Neural crest cell (in vitro differentiated cells): ENCODE measurements around the gene ST3GAL3. TPM values are rescaled to one million over a fixed set of nuclear protein-coding genes. Genes with fewer than 3 reads are reported as not detected.

Source experiments
- DNase-seq: peaks from one replicate; pipeline ENCODE4 v3.0.0; 2021; ENCODE audit warnings: low read depth, mixed read lengths, low spot score
- H3K27ac Mint-ChIP-seq: one replicate; pipeline ENCODE4 v1.8.0; 2021; ENCODE audit warnings: mild to moderate bottlenecking, mixed read lengths; ENCODE audit not compliant: unreplicated experiment
- H3K27me3 Mint-ChIP-seq: 2 replicates; pipeline ENCODE4 v1.8.0; 2021; ENCODE audit warnings: low read depth, mild to moderate bottlenecking, mixed read lengths
- H3K36me3 Mint-ChIP-seq: 2 replicates; pipeline ENCODE4 v1.8.0; 2021; ENCODE audit warnings: low read depth, mild to moderate bottlenecking, mixed read lengths
- H3K4me1 Mint-ChIP-seq: 2 replicates; pipeline ENCODE4 v1.8.0; 2021; ENCODE audit warnings: mixed read lengths
- H3K4me3 Mint-ChIP-seq: one replicate; pipeline ENCODE4 v1.8.0; 2021; ENCODE audit warnings: mild to moderate bottlenecking, mixed read lengths
- H3K9me3 Mint-ChIP-seq: 2 replicates; pipeline ENCODE4 v1.8.0; 2021; ENCODE audit warnings: mixed read lengths
- total RNA-seq: library from RNA; stranded (reverse); gene quantifications from 2 replicates; pipeline ENCODE4 v1.2.1, GENCODE V29; 2021
- TF ChIP-seq, protein P1 (sequence below): fragments of 200-600 bp; sonication (generic); conservative IDR thresholded peaks from 2 replicates; pipeline ENCODE4 v1.5.0; 2021; ENCODE audit warnings: antibody characterized with exemption, mild to moderate bottlenecking

The ST3GAL3 gene
- total RNA-seq, 1 donor from 2014 or later: 37.4 TPM

DNA sequence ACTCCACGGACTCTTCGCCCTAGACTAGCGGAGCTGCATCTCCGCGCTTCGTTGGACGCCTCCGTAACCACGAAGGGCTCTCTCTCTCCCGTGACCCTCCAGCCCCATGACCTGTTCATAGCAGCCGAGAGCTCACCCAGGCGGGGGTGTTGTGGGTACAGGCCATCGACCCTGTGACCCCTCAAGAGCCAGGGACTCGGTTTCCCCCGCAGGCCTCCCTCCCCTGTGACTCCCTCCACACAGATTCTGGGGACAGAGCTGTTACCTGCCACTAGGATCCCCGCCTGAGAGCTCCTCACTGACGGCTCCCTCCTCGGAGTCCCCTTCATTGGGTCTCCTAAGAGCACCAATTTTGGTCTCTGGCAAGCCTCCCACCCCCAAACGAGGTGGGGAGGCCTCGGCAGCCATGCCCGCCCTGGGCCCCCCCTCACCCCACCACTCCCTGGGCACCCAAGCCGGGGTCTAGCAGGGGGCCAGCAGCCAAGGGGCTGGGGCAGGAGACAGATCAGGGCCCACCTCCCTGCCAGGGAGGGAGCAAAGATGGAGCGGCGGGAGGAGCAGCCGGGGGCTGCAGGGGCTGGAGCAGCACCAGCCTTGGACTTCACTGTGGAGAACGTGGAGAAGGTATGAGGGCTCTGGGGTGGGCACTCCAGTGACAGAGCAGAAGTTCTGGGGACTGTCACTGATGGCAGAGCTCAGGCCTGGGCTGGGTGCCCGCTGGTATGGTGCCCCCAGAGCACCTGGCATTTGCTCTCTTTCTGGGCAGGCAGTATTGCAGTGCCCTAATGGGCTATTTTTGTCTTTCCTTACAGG, 239.9 kb downstream of the ST3GAL3 start:
- Mint-ChIP-seq H3K27ac (peak overlapping the region; percentile 99), H3K4me1 (peaks cover 33% of the 10 kb centered on the region), H3K36me3 (peaks cover 4% of the 10 kb centered on the region), H3K4me3 (peak overlapping the region; percentile 86), H3K9me3 (no peaks in the 10 kb centered on the region), H3K27me3 (no peaks in the 10 kb centered on the region)
- TF ChIP-seq, protein P1, sequence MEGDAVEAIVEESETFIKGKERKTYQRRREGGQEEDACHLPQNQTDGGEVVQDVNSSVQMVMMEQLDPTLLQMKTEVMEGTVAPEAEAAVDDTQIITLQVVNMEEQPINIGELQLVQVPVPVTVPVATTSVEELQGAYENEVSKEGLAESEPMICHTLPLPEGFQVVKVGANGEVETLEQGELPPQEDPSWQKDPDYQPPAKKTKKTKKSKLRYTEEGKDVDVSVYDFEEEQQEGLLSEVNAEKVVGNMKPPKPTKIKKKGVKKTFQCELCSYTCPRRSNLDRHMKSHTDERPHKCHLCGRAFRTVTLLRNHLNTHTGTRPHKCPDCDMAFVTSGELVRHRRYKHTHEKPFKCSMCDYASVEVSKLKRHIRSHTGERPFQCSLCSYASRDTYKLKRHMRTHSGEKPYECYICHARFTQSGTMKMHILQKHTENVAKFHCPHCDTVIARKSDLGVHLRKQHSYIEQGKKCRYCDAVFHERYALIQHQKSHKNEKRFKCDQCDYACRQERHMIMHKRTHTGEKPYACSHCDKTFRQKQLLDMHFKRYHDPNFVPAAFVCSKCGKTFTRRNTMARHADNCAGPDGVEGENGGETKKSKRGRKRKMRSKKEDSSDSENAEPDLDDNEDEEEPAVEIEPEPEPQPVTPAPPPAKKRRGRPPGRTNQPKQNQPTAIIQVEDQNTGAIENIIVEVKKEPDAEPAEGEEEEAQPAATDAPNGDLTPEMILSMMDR: no peak
- DNase-seq: no peak

DNA sequence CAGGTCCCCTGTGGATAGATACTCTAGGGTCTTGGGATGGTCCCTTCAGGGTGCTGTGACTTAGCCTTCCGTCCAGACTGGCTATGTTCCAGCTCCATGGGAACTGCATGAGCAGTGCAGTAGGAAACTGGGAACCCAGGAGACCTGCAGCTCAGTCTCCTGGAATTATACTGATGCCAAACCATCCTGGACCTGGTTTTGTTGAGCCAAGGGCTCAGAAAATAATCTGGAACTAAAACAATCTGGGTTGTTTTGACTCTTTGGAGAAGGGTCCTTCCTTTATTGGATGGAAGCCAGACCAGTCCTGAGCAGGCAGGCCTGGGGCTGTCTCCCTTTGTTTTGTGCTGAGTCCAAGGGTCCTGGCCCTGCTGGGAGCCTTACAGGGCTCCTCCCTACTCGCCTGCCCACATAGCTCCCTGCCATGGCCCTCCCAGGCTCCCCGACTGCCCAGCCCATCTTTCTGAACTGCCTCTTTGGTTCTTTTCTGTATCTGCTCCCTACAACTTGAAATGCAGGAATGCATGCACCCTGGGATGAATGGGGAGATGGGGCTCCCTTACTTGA, 240.6 kb downstream of the ST3GAL3 start:
- peak overlapping the region; percentile 77 for H3K27ac Mint-ChIP-seq
- H3K4me1 Mint-ChIP-seq: peaks cover 33% of the 10 kb centered on the region
- H3K4me3 Mint-ChIP-seq: peak overlapping the region; percentile 86
- TF ChIP-seq, protein P1: no peak
- no peaks in the 10 kb centered on the region for H3K9me3 Mint-ChIP-seq
- no peaks in the 10 kb centered on the region for H3K27me3 Mint-ChIP-seq
- DNase-seq: no peak
- H3K36me3 Mint-ChIP-seq: peaks cover 4% of the 10 kb centered on the region

DNA sequence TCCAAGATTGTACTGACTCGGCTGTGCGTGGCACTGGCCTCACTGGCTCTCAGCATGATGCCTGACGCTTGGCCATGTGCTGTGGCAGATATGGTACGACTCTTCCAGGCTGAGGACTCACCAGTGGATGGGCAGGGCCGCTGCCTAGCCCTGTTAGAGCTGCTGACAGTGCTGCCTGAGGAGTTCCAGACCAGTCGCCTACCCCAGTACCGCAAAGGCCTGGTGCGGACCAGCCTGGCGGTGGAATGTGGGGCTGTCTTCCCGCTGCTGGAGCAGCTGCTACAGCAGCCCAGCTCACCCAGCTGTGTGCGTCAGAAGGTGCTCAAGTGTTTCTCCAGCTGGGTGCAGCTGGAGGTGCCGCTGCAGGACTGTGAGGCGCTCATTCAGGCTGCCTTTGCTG, 242.3 kb downstream of the ST3GAL3 start:
- H3K27me3 Mint-ChIP-seq: no peaks in the 10 kb centered on the region
- peak overlapping the region; percentile 86 for H3K4me3 Mint-ChIP-seq
- TF ChIP-seq, protein P1: no peak
- no peak overlapping the region for H3K27ac Mint-ChIP-seq
- no peaks in the 10 kb centered on the region for H3K9me3 Mint-ChIP-seq
- H3K36me3 Mint-ChIP-seq: peaks cover 4% of the 10 kb centered on the region
- peaks cover 33% of the 10 kb centered on the region for H3K4me1 Mint-ChIP-seq
- no peak for DNase-seq

DNA sequence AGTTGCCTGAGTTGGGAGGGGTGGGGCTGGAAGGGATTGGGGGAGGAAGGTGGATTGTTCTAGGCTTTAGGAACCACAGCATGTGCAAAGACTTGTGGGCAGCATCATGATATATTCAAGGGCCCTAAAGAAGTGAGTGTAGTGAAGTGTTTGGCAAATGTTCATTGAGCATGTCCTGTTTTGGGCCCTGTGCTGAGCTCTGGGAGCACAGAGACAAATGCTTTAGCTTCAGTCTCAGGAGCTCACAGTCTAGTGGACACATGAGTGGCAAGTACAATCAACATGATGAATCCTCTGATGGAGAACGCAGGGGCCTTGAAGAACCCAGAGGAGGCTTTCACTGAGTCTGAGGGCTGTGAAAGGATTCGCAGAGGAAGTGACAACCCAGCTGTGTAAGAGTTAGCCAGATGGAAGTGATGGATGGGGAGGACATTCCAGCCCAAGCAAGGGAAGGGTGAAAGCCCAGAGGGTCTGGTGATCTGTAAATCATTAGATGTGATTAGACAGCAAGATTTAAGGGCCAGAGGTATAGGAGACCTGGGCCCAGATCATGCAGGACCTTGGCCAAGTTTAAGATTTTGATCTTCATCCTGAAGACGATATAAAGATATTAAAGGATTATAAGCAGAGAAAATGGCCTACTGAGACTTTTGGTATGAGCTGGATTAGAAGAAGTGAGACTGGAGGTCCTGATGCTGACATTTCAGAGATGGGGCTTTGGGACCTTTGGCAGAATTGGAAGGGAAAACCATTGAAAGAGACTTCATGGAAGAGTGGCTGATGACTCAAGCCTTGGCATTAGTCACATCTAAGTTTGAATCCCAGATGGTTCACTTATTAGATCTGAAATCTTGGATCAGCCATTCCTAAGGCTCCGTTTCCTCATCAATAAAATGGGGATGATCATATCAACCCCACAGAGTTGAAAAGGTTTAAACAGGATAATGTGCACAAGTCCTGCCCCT, 244.0 kb downstream of the ST3GAL3 start:
- Mint-ChIP-seq H3K27ac (no peak overlapping the region), H3K4me1 (peaks cover 24% of the 10 kb centered on the region), H3K36me3 (peaks cover 4% of the 10 kb centered on the region), H3K4me3 (peak overlapping the region; percentile 57), H3K9me3 (no peaks in the 10 kb centered on the region), H3K27me3 (no peaks in the 10 kb centered on the region)
- DNase-seq: no peak
- TF ChIP-seq, protein P1: no peak

DNA sequence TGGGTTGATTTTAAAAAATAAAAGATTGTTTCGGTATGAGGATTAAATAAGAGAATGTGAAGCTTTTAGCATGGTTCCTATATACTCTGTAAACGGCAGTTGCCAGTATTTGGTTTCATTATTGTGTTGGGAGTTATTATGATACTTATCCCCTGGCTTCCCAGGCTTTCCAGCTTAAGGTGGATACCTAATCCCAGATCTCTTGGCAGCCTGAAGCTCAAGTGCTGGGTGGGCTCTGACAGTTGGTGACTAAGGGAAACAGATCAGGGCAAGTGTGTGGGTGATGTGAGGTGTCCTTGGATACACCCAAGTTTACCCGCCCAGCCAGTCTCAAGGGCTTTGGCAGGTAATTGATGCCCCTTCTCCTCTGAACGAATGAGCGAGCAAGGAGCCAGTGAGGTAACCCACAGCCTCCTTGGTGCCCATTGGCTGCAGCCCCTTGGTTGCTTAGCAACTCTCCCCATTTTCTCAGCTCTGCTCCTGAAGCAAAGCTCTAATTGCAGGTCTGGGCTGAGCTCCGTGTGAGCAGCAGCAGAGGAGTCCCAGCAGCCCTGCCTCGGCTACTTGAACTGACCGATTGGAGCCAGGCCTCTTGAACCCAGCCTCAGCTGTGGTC, 245.5 kb downstream of the ST3GAL3 start:
- Mint-ChIP-seq H3K36me3 (peaks cover 4% of the 10 kb centered on the region), H3K27ac (no peak overlapping the region), H3K27me3 (no peaks in the 10 kb centered on the region), H3K4me3 (no peak overlapping the region), H3K4me1 (peaks cover 19% of the 10 kb centered on the region), H3K9me3 (no peaks in the 10 kb centered on the region)
- TF ChIP-seq, protein P1: no peak
- DNase-seq: no peak
